Trophoblast cell (in vitro differentiated cells and primary cell): Measurements from ENCODE around the gene MSRB2.

Experiments
- DNase-seq, 2 donors: peaks; one replicate each; pipeline ENCODE4 v3.0.0-alpha.2; 2016
- H2AFZ ChIP-seq: 2 replicates; pipeline ENCODE4 v1.6.1; 2013; ENCODE audit warnings: low read length, moderate library complexity, mild to moderate bottlenecking; ENCODE audit not compliant: insufficient read depth, poor library complexity
- H2AK5ac ChIP-seq: 2 replicates; pipeline ENCODE4 v1.6.1; 2013; ENCODE audit warnings: mild to moderate bottlenecking, low read length
- H2BK120ac ChIP-seq: 2 replicates; pipeline ENCODE4 v1.6.1; 2013; ENCODE audit warnings: low read length, mild to moderate bottlenecking, moderate library complexity; ENCODE audit not compliant: insufficient read depth, poor library complexity
- H2BK12ac ChIP-seq: 2 replicates; pipeline ENCODE4 v1.6.1; 2013; ENCODE audit warnings: mild to moderate bottlenecking, low read length, moderate library complexity
- H2BK5ac ChIP-seq: 2 replicates; pipeline ENCODE4 v1.6.1; 2013; ENCODE audit warnings: low read length, low read depth, moderate library complexity, mild to moderate bottlenecking; ENCODE audit not compliant: poor library complexity
- H3K14ac ChIP-seq: 2 replicates; pipeline ENCODE4 v1.6.1; 2013; ENCODE audit warnings: mild to moderate bottlenecking, low read length
- H3K18ac ChIP-seq: 2 replicates; pipeline ENCODE4 v1.6.1; 2013; ENCODE audit warnings: mild to moderate bottlenecking, low read length
- H3K23ac ChIP-seq: 2 replicates; pipeline ENCODE4 v1.6.1; 2013; ENCODE audit warnings: low read length
- H3K27ac ChIP-seq: 2 replicates; pipeline ENCODE4 v1.5.1; 2013; ENCODE audit warnings: low read depth, mild to moderate bottlenecking, inconsistent platforms, low read length, moderate library complexity
- H3K27me3 ChIP-seq: 2 replicates; pipeline ENCODE4 v1.6.1; 2013; ENCODE audit warnings: inconsistent platforms, mild to moderate bottlenecking, low read length, moderate library complexity; ENCODE audit not compliant: insufficient read depth
- H3K36me3 ChIP-seq, 2 experiments: 1 replicate in 1 of 2; 2 replicates in 1 of 2; pipeline ENCODE4 v1.6.1; 2013; ENCODE audit warnings: low read length in 2 of 2, mild to moderate bottlenecking in 2 of 2, moderate library complexity in 1 of 2; ENCODE audit not compliant: insufficient read depth in 2 of 2, control insufficient read depth in 1 of 2
- H3K4ac ChIP-seq: 2 replicates; pipeline ENCODE4 v1.6.1; 2013; ENCODE audit warnings: low read depth, mild to moderate bottlenecking, low read length, moderate library complexity
- H3K4me1 ChIP-seq, 2 experiments: 1 replicate in 1 of 2; 2 replicates in 1 of 2; pipeline ENCODE4 v1.6.1; 2013; ENCODE audit warnings: low read length in 2 of 2, mild to moderate bottlenecking in 2 of 2, moderate library complexity in 1 of 2; ENCODE audit not compliant: insufficient read depth in 2 of 2, control insufficient read depth in 1 of 2
- H3K4me2 ChIP-seq: 2 replicates; pipeline ENCODE4 v1.6.1; 2013; ENCODE audit warnings: inconsistent platforms, mild to moderate bottlenecking, low read length, moderate library complexity
- H3K4me3 ChIP-seq: 2 replicates; pipeline ENCODE4 v1.5.1; 2013; ENCODE audit warnings: mild to moderate bottlenecking, low read depth, low read length, inconsistent platforms
- H3K79me1 ChIP-seq: one replicate; pipeline ENCODE4 v1.6.1; 2013; ENCODE audit warnings: low read length
- H3K79me2 ChIP-seq: 2 replicates; pipeline ENCODE4 v1.6.1; 2013; ENCODE audit warnings: low read length, mild to moderate bottlenecking; ENCODE audit not compliant: control insufficient read depth, insufficient read depth, poor library complexity
- H3K9ac ChIP-seq: 2 replicates; pipeline ENCODE4 v1.6.1; 2013; ENCODE audit warnings: mild to moderate bottlenecking, low read length
- H3K9me3 ChIP-seq: 2 replicates; pipeline ENCODE4 v1.6.1; 2013; ENCODE audit warnings: low read depth, mild to moderate bottlenecking, control low read depth, inconsistent platforms, low read length; ENCODE audit not compliant: insufficient read depth
- H4K12ac ChIP-seq: 2 replicates; pipeline ENCODE4 v1.6.1; 2013; ENCODE audit warnings: low read depth, mild to moderate bottlenecking, low read length, moderate library complexity
- H4K8ac ChIP-seq: 2 replicates; pipeline ENCODE4 v1.6.1; 2013; ENCODE audit warnings: low read depth, mild to moderate bottlenecking, low read length, moderate library complexity
- H4K91ac ChIP-seq: one replicate; pipeline ENCODE4 v1.6.1; 2013; ENCODE audit warnings: low read depth, mild to moderate bottlenecking, low read length, moderate library complexity
- WGBS: extraction: QIAGEN DNeasy Blood & Tissue Kit; methylation state at CpG from one replicate; pipeline ENCODE4 v1.1.7; 2013; ENCODE audit warnings: missing lambda C conversion rate; ENCODE audit not compliant: insufficient read length, insufficient coverage; ENCODE audit errors: extremely low coverage; 5-methylcytosine and 5-hydroxymethylcytosine counted together

MSRB2 gene

DNA sequence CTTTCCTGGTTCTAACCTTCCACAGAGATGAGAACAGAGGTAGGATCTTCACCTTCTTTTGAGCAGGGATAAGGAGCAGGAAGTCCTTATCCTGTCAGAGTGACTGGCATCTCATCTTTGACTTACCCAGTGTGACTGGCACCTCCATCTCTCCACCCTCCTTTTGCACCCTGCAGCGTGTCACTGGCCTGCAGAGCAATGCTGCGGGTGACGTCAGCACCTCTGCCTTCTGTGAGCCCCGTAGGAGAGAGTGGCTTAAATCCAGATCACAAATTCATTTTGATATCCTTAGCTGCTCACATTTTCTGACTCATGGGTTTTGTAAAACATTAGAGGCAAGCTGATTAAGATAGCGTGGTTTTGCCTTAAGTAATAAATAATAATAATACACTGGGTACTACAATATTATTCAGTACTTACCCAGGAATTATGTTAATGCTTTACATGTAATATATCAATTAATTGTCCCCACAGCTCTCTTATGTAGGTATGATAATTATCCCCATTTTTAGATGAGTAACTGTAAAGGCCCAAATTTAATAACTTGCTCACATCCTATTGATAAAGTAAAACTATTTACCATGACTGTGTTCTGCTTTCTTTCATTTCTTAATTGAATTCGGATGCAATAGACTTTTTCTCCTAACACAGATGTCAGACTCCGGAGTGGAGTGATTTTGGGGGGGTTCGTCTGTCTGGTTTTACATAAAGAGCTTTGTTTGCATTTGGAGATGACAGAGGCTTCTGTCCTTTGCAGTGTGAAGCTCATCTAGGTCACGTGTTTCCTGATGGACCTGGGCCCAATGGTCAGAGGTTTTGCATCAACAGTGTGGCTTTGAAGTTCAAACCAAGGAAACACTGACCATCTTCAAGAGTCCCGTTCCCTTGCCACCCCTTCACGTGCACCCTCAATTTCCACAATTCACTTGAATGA is 24.9 kb downstream of the MSRB2 start:
- Histone ChIP-seq H4K8ac (no peak overlapping the region), H4K12ac (no peak overlapping the region), H3K14ac (no peak overlapping the region), H3K18ac (no peak overlapping the region), H3K27me3 (no peaks in the 10 kb centered on the region), H2BK5ac (no peak overlapping the region), H3K4me3 (no peak overlapping the region), H3K9ac (no peak overlapping the region), H2BK12ac (no peak overlapping the region), H2AFZ (no peak overlapping the region), H2BK120ac (no peak overlapping the region), H3K79me2 (no peaks in the 10 kb centered on the region), H3K4ac (no peak overlapping the region), H3K23ac (peak overlapping the region; percentile 30), H3K4me1 (no peaks in the 10 kb centered on the region), H3K4me2 (no peak overlapping the region), H3K9me3 (no peaks in the 10 kb centered on the region), H4K91ac (no peak overlapping the region), H3K79me1 (no peaks in the 10 kb centered on the region), H2AK5ac (no peak overlapping the region), H3K36me3 (peaks cover 5 to 7% of the 10 kb centered on the region in 2 experiments), H3K27ac (no peak overlapping the region)
- DNase-seq = no peak
- no CpG with 5 or more reads among the region's 11 CpGs for WGBS

DNA sequence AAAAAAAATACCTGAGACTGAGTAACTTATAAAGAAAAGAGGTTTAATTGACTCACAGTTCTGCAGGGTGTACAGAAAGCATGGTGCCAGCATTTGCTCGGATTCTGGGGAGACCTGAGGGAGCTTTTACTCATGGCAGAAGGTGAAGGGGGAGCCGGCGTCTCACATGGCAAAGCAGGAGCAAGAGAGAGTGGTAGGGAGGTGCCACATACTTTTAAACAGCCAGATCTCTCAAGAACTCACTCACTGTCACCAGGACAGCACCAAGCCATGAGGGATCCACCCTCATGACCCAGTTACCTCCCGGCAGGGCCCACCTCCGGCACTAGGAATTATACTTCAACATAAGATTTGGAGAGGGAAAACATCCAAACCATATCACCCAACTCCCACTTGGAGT is 25.8 kb downstream of the MSRB2 start:
- Histone ChIP-seq H2AK5ac (no peak overlapping the region), H3K4me1 (no peaks in the 10 kb centered on the region), H4K12ac (no peak overlapping the region), H3K14ac (no peak overlapping the region), H2BK12ac (no peak overlapping the region), H2BK5ac (no peak overlapping the region), H3K9me3 (no peaks in the 10 kb centered on the region), H3K27me3 (no peaks in the 10 kb centered on the region), H3K9ac (no peak overlapping the region), H3K23ac (no peak overlapping the region), H3K4me3 (no peak overlapping the region), H3K4me2 (no peak overlapping the region), H3K79me2 (no peaks in the 10 kb centered on the region), H3K4ac (no peak overlapping the region), H4K91ac (no peak overlapping the region), H2AFZ (no peak overlapping the region), H3K79me1 (no peaks in the 10 kb centered on the region), H3K36me3 (peaks cover 5 to 7% of the 10 kb centered on the region in 2 experiments), H3K27ac (no peak overlapping the region), H3K18ac (no peak overlapping the region), H2BK120ac (no peak overlapping the region), H4K8ac (no peak overlapping the region)
- DNase-seq = no peak
- no CpG with 5 or more reads among the region's 5 CpGs for WGBS

DNA sequence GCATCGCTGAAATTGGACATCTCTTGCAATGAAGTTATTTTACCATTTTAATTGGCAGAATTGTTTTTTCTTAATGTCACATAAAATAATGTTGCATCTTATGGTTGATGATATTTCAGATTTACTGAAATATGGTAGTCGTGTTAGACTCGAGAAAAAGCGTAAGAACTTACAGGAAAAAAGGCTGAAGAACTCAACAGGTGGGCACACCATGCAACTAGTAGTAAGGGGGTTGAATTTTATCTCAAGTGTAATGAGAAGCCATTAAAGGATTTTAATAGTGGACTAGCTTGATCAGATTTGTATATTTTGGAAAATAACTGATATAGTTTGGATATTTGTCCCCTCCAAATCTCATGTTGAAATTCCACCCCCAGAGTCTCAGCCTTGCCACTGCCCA is 41.1 kb downstream of the MSRB2 start:
- no peak overlapping the region for H4K8ac ChIP-seq
- no peak overlapping the region for H3K27ac ChIP-seq
- no peaks in the 10 kb centered on the region for H3K9me3 ChIP-seq
- H4K91ac ChIP-seq = no peak overlapping the region
- H3K9ac ChIP-seq = no peak overlapping the region
- H2BK5ac ChIP-seq = no peak overlapping the region
- H3K27me3 ChIP-seq = no peaks in the 10 kb centered on the region
- no peak overlapping the region for H2AFZ ChIP-seq
- H3K4me3 ChIP-seq = no peak overlapping the region
- no peaks in the 10 kb centered on the region for H3K79me1 ChIP-seq
- no peak overlapping the region for H3K14ac ChIP-seq
- no peak overlapping the region for H3K18ac ChIP-seq
- no peak for DNase-seq
- WGBS = no CpG with 5 or more reads among the region's 4 CpGs
- H3K23ac ChIP-seq = no peak overlapping the region
- H3K79me2 ChIP-seq = no peaks in the 10 kb centered on the region
- no peak overlapping the region for H2BK120ac ChIP-seq
- no peaks in the 10 kb centered on the region for H3K36me3 ChIP-seq
- no peaks in the 10 kb centered on the region for H3K4me1 ChIP-seq
- no peak overlapping the region for H4K12ac ChIP-seq
- no peak overlapping the region for H3K4ac ChIP-seq
- H3K4me2 ChIP-seq = no peak overlapping the region
- no peak overlapping the region for H2BK12ac ChIP-seq
- no peak overlapping the region for H2AK5ac ChIP-seq

DNA sequence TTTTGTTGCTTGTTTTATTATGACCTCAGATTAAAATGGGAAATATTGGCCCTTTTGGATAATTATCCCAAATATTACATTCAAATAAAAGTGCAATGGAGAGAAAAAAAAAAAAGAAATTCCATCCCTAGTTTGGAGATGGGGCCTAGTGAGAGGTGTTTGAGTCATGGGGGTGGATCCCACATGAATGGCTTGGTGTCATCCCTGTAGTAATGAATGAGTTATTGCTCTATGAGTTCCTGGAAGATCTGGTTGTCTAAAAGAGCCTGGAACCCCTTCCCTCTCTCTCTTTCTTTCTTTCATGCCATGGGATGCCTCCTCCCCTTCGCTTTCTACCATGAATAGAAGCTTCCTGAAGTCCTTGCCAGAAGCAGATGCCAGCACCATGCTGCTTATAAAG is 44.3 kb downstream of the MSRB2 start:
- Histone ChIP-seq H3K18ac (no peak overlapping the region), H3K79me2 (no peaks in the 10 kb centered on the region), H2AFZ (no peak overlapping the region), H2BK120ac (no peak overlapping the region), H3K9me3 (no peaks in the 10 kb centered on the region), H2BK5ac (no peak overlapping the region), H3K27ac (no peak overlapping the region), H3K4me1 (no peaks in the 10 kb centered on the region), H4K8ac (no peak overlapping the region), H3K4me2 (no peak overlapping the region), H3K79me1 (no peaks in the 10 kb centered on the region), H3K23ac (no peak overlapping the region), H4K12ac (no peak overlapping the region), H3K14ac (no peak overlapping the region), H2AK5ac (no peak overlapping the region), H3K27me3 (no peaks in the 10 kb centered on the region), H3K4me3 (no peak overlapping the region), H4K91ac (no peak overlapping the region), H3K4ac (no peak overlapping the region), H2BK12ac (no peak overlapping the region), H3K9ac (no peak overlapping the region), H3K36me3 (no peaks in the 10 kb centered on the region)
- no peak for DNase-seq
- no CpG with 5 or more reads among the region's 1 CpG for WGBS
